Tibial artery (tissue), 4 donors: Measurements from ENCODE around the gene PAX5.
A peak's percentile ranks its signal among the peaks of the same experiment; 100 is the strongest.

Experiments used
- DNase-seq, 2 donors: peaks; one replicate each; pipeline ENCODE4 v3.0.0-alpha.2; 2019
- H3K27ac ChIP-seq, 2 donors: fragments of 200-600 bp; sonication (generic) in 1 of 2; 1 replicate in 1 of 2; 2 replicates in 1 of 2; pipeline ENCODE4 v1.5.1; 2018 to 2019; ENCODE audit warnings: mild to moderate bottlenecking in 1 of 2
- H3K27me3 ChIP-seq, 2 donors: fragments of 200-600 bp; sonication (generic) in 1 of 2; one replicate each; pipeline versions ENCODE4 v1.5.1 to v1.6.0; 2016 to 2019
- H3K36me3 ChIP-seq, 3 donors: fragments of 200-600 bp; sonication (generic) in 2 of 3; one replicate each; pipeline ENCODE4 v1.5.1; 2016 to 2019; ENCODE audit warnings: mild to moderate bottlenecking in 2 of 3
- H3K4me1 ChIP-seq, 4 donors: fragments of 200-600 bp; sonication (generic) in 2 of 4; 1 replicate in 3 of 4; 2 replicates in 1 of 4; pipeline ENCODE4 v1.5.1; 2016 to 2019
- H3K4me3 ChIP-seq, 2 donors: fragments of 200-600 bp; sonication (generic) in 1 of 2; 1 replicate in 1 of 2; 2 replicates in 1 of 2; pipeline ENCODE4 v1.5.1; 2018 to 2019; ENCODE audit warnings: mild to moderate bottlenecking in 2 of 2
- H3K9me3 ChIP-seq, 3 donors: fragments of 200-600 bp; sonication (generic) in 1 of 3; one replicate each; pipeline ENCODE4 v1.5.1; 2016 to 2019
- CTCF ChIP-seq, 2 experiments: fragments of 200-600 bp in 1 of 2; fragments of 450-650 bp in 1 of 2; IDR thresholded peaks; one replicate each; pipeline ENCODE4 v1.5.1; 2017 to 2019; ENCODE audit warnings: antibody characterized with exemption in 2 of 2, mild to moderate bottlenecking in 1 of 2, moderate library complexity in 1 of 2
- intact Hi-C: fragments of 100-400 bp; cut with DNase I; formaldehyde crosslinking; loops from one replicate; pipeline ENCODE4 v1.15.0; 2023; ENCODE audit warnings: low total_unique reads

The PAX5 gene

GRCh38 chr9:36839131-36839885 is 194.8 kb downstream of the PAX5 start:
- Histone ChIP-seq H3K4me1 (no peaks in the 10 kb centered on the region), H3K36me3 (no peaks in the 10 kb centered on the region), H3K27me3 (peaks cover 0 to 7% of the 10 kb centered on the region in 2 donors), H3K4me3 (no peak overlapping the region), H3K9me3 (no peaks in the 10 kb centered on the region), H3K27ac (no peak overlapping the region)
- intact Hi-C loops, result no loop called here
- no peak for DNase-seq
- no peak for TF ChIP-seq CTCF (IDR thresholded peaks at IDR 0.05)

- H3K9me3 ChIP-seq, result no peaks in the 10 kb centered on the region
- H3K36me3 ChIP-seq, result no peaks in the 10 kb centered on the region
- intact Hi-C loops, result no loop called here
- no peak for DNase-seq
- H3K4me1 ChIP-seq, result no peaks in the 10 kb centered on the region
- TF ChIP-seq CTCF (IDR thresholded peaks at IDR 0.05), result no peak
- H3K27ac ChIP-seq, result no peak overlapping the region
- H3K4me3 ChIP-seq, result no peak overlapping the region
- H3K27me3 ChIP-seq, result peaks cover 0 to 4% of the 10 kb centered on the region in 2 donors
These were observed 196.3 kb downstream of the PAX5 start for GRCh38 chr9:36837431-36838405.

- no peak overlapping the region for H3K27ac ChIP-seq
- TF ChIP-seq CTCF (IDR thresholded peaks at IDR 0.05), result no peak
- no peaks in the 10 kb centered on the region for H3K9me3 ChIP-seq
- H3K36me3 ChIP-seq, result no peaks in the 10 kb centered on the region
- intact Hi-C loops, result no loop called here
- H3K4me1 ChIP-seq, result no peaks in the 10 kb centered on the region
- H3K4me3 ChIP-seq, result no peak overlapping the region
- no peak for DNase-seq
- H3K27me3 ChIP-seq, result peaks cover 0 to 4% of the 10 kb centered on the region in 2 donors
These were observed 197.6 kb downstream of the PAX5 start for GRCh38 chr9:36836486-36836885.

GRCh38 chr9:36835271-36835996 is 198.6 kb downstream of the PAX5 start:
- DNase-seq, result peak in 1 of 2 donors; percentile 28
- Histone ChIP-seq H3K27me3 (peaks cover 0 to 2% of the 10 kb centered on the region in 2 donors), H3K27ac (no peak overlapping the region), H3K4me3 (no peak overlapping the region), H3K9me3 (no peaks in the 10 kb centered on the region), H3K4me1 (no peaks in the 10 kb centered on the region), H3K36me3 (no peaks in the 10 kb centered on the region)
- intact Hi-C loops, result no loop called here
- no peak for TF ChIP-seq CTCF (IDR thresholded peaks at IDR 0.05)

- Histone ChIP-seq H3K9me3 (no peaks in the 10 kb centered on the region), H3K27me3 (no peaks in the 10 kb centered on the region), H3K36me3 (no peaks in the 10 kb centered on the region), H3K27ac (no peak overlapping the region), H3K4me1 (no peaks in the 10 kb centered on the region), H3K4me3 (no peak overlapping the region)
- intact Hi-C loops, result no loop called here
- TF ChIP-seq CTCF (IDR thresholded peaks at IDR 0.05), result no peak
- peak in 1 of 2 donors; percentile 43 for DNase-seq
These were observed 199.3 kb downstream of the PAX5 start for GRCh38 chr9:36834736-36835135.
